HUES64 (cell line): Measurements from ENCODE around the gene BRCA1. TPM values are rescaled to one million over a fixed set of nuclear protein-coding genes. Genes with fewer than 3 reads are reported as not detected.
A peak's percentile ranks its signal among the peaks of the same experiment; 100 is the strongest.
"Not testable (repeated sequence)": the region's sequence is repeated elsewhere in the genome, so short reads cannot be mapped to it uniquely, and the experiment has no call there.

Experiments
- H3K27ac ChIP-seq: 2 replicates; pipeline ENCODE4 v1.7.0; 2013; ENCODE audit warnings: low read depth, low read length, inconsistent platforms
- H3K27me3 ChIP-seq: 2 replicates; pipeline ENCODE4 v1.6.1; 2013; ENCODE audit warnings: mild to moderate bottlenecking, low read length; ENCODE audit not compliant: insufficient read depth
- H3K36me3 ChIP-seq: 2 replicates; pipeline ENCODE4 v1.6.1; 2013; ENCODE audit warnings: mild to moderate bottlenecking, low read length; ENCODE audit not compliant: insufficient read depth
- H3K4me1 ChIP-seq: 2 replicates; pipeline ENCODE4 v1.6.1; 2013; ENCODE audit warnings: mild to moderate bottlenecking, low read length, moderate library complexity; ENCODE audit not compliant: insufficient read depth
- H3K4me3 ChIP-seq: 2 replicates; pipeline ENCODE4 v1.5.1; 2013; ENCODE audit warnings: mild to moderate bottlenecking, low read length, moderate library complexity
- H3K9ac ChIP-seq: 2 replicates; pipeline ENCODE4 v1.6.1; 2013; ENCODE audit warnings: mild to moderate bottlenecking, low read depth, low read length
- H3K9me3 ChIP-seq: 2 replicates; pipeline ENCODE4 v1.6.1; 2013; ENCODE audit warnings: low read depth, low read length; ENCODE audit not compliant: insufficient read depth
- WGBS: fragments of 150-250, 120-280 bp; methylation state at CpG from one replicate; pipeline ENCODE4 v1.1.7; 2013; ENCODE audit warnings: missing lambda C conversion rate; 5-methylcytosine and 5-hydroxymethylcytosine counted together
- polyA plus RNA-seq, 2 experiments: library from polyadenylated mRNA; stranded (reverse); fragments of 50-300 nt; gene quantifications; one replicate each; pipeline ENCODE4 v1.2.3, GENCODE V29; 2013

BRCA1 gene
- polyA plus RNA-seq (2013, experiment 1 of 2) = 31.9 TPM
- 32.8 TPM for polyA plus RNA-seq (2013, experiment 2 of 2)

DNA sequence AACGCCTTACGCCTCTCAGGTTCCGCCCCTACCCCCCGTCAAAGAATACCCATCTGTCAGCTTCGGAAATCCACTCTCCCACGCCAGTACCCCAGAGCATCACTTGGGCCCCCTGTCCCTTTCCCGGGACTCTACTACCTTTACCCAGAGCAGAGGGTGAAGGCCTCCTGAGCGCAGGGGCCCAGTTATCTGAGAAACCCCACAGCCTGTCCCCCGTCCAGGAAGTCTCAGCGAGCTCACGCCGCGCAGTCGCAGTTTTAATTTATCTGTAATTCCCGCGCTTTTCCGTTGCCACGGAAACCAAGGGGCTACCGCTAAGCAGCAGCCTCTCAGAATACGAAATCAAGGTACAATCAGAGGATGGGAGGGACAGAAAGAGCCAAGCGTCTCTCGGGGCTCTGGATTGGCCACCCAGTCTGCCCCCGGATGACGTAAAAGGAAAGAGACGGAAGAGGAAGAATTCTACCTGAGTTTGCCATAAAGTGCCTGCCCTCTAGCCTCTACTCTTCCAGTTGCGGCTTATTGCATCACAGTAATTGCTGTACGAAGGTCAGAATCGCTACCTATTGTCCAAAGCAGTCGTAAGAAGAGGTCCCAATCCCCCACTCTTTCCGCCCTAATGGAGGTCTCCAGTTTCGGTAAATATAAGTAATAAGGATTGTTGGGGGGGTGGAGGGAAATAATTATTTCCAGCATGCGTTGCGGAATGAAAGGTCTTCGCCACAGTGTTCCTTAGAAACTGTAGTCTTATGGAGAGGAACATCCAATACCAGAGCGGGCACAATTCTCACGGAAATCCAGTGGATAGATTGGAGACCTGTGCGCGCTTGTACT is at the start of gene BRCA1:
Gene BRCA1, minus strand, starts transcription at position 232 of the 834 bp plus-strand sequence. CDS start 1,268 bp downstream, outside the sequence.
- Histone ChIP-seq H3K27ac (peak within 1 kb of the TSS; percentile 80), H3K9me3 (no peaks in the 10 kb centered on the region), H3K27me3 (no peaks in the 10 kb centered on the region), H3K4me3 (peak within 1 kb of the TSS; percentile 85), H3K4me1 (peaks cover 5% of the 10 kb centered on the region), H3K9ac (peak within 1 kb of the TSS; percentile 83), H3K36me3 (peaks cover 16% of the 10 kb centered on the region)
- WGBS = 5% methylated on average over 38 of the region's 38 CpGs

GRCh38 chr17:43171586-43172487 is 46.7 kb upstream of the BRCA1 start:
- WGBS = 48% methylated on average over 12 of the region's 12 CpGs
- Histone ChIP-seq H3K36me3 (peaks cover 15% of the 10 kb centered on the region), H3K9me3 (no peaks in the 10 kb centered on the region), H3K27me3 (no peaks in the 10 kb centered on the region), H3K9ac (peak overlapping the region; percentile 65), H3K27ac (peak overlapping the region; percentile 56; the same call in 1 of the 2 replicates), H3K4me1 (peaks cover 7% of the 10 kb centered on the region; the same call in 1 of the 2 replicates), H3K4me3 (peak overlapping the region; percentile 71)

DNA sequence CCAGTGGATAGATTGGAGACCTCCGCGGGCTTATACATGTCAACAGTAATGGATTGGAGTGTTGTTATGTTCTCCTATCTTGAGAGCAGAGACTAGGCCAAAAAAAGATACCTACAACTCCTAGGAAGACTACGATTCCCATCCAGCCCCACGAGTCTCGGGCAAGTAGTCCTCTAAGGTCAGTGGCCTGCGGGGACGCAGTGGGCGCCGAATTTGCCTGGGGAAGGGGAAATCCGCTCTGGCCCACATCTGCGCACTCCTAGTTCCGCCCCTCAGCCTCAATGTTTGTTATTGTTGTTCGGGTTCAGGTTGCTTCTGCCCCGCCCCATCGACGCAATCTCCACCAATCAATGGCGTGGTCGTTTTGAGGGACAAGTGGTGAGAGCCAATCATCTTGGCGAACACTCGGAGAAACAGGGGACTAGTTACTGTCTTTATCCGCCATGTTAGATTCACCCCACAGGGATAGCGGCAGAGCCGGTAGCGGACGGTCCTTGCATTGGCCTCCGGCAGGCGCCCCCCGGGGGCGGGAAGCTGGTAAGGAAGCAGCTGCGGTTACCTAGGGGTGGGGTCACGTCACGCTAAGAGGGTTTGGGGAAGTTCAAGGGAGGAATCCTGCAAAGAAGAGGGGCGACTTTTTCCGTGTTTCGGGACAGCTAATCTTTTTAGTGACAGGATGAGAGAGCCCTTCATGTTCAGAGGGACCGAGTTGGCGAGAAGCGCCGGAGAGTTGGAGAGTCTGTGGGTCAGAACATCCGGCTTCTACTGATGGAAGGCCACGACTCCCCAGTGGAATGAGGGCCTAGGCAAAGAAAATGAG is 45.8 kb upstream of the BRCA1 start, which contains the start of gene NBR1:
Gene NBR1, plus strand, starts transcription at position 449 of the 820 bp plus-strand sequence. CDS start 4,586 bp downstream, outside the sequence.
- Histone ChIP-seq H3K4me1 (peaks cover 7% of the 10 kb centered on the region; the same call in 1 of the 2 replicates), H3K36me3 (peaks cover 6% of the 10 kb centered on the region), H3K27me3 (no peaks in the 10 kb centered on the region), H3K4me3 (peak within 1 kb of the TSS; percentile 71), H3K9me3 (no peaks in the 10 kb centered on the region), H3K9ac (peak within 1 kb of the TSS; percentile 70), H3K27ac (peak within 1 kb of the TSS; percentile 79)
- under 1% methylated on average over 41 of the region's 41 CpGs for WGBS

GRCh38 chr17:43170140-43170765 is 45.1 kb upstream of the BRCA1 start:
- Histone ChIP-seq H3K9ac (peak overlapping the region; percentile 70), H3K4me3 (peak overlapping the region; percentile 71), H3K4me1 (peaks cover 7% of the 10 kb centered on the region; the same call in 1 of the 2 replicates), H3K27ac (peak overlapping the region; percentile 79), H3K36me3 (no peaks in the 10 kb centered on the region; the same call in 1 of the 2 replicates), H3K9me3 (no peaks in the 10 kb centered on the region), H3K27me3 (no peaks in the 10 kb centered on the region)
- under 1% methylated on average over 26 of the region's 27 CpGs for WGBS

DNA sequence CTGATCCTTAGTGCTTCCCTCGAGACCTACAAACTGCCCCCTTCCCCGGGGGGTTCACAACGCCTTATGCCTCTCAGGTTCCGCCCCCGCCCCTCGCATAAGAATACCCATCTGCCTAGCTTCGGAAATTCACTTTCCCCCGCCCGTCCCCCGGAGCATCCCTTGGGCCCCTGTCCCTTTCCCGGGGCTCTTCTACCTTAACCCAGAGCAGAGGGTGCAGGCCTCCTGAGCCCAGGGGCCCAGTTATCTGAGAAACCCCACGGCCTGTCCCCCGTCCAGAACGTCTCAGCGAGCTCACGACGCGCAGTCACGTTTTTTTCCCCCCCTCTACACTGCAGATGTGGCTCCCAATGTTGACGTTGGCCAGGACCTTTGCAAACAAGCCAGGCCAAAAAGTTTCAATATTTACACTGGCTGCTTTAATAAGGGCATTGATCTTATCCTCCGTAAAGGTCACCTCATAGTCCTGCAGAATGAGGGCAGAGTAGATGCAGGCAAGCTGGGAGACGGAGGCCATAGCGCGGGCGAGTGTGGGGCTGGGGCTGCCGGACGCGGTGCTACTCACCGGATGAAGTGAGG is 44.5 kb upstream of the BRCA1 start:
- under 1% methylated on average over 29 of the region's 29 CpGs for WGBS
- H3K9me3 ChIP-seq = no peaks in the 10 kb centered on the region
- peak overlapping the region; percentile 66 for H3K9ac ChIP-seq
- peaks cover 7% of the 10 kb centered on the region; the same call in 1 of the 2 replicates for H3K4me1 ChIP-seq
- no peaks in the 10 kb centered on the region for H3K27me3 ChIP-seq
- H3K4me3 ChIP-seq = peak overlapping the region; percentile 71
- H3K27ac ChIP-seq = peak overlapping the region; percentile 72
- no peaks in the 10 kb centered on the region; the same call in 1 of the 2 replicates for H3K36me3 ChIP-seq

GRCh38 chr17:43165971-43166370 is 40.8 kb upstream of the BRCA1 start:
- not testable (repeated sequence) for H3K27me3 ChIP-seq, H3K36me3 ChIP-seq, H3K4me3 ChIP-seq

GRCh38 chr17:43159957-43160356 is 34.8 kb upstream of the BRCA1 start:
- H3K27ac ChIP-seq, H3K27me3 ChIP-seq, H3K4me3 ChIP-seq, H3K9me3 ChIP-seq, H3K4me1 ChIP-seq, H3K9ac ChIP-seq: not testable (repeated sequence)
- peaks cover 12% of the 10 kb centered on the region for H3K36me3 ChIP-seq
- 90% methylated on average over 8 of the region's 8 CpGs for WGBS

More at GRCh38 chr17:43165971-43166370, 40.8 kb upstream of the BRCA1 start:
- H3K4me1 ChIP-seq, H3K27ac ChIP-seq, H3K9me3 ChIP-seq, H3K9ac ChIP-seq: not testable (repeated sequence)

DNA sequence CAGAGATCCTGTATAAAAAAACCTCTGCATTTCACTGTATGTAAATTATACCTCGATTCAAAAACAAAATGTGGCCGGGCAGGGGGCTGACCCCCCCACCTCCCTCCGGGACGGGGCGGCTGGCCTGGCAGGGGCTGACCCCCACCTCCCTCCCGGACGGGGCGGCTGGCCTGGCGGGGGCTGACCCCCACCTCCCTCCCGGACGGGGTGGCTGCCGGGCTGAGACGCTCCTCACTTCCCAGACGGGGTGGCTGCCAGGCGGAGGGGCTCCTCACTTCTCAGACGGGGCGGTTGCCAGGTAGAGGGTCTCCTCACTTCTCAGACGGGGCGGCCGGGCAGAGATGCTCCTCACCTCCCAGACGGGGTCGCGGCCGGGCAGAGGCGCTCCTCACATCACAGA is 34.1 kb upstream of the BRCA1 start:
- not testable (repeated sequence) for H3K9ac ChIP-seq
- WGBS = 89% methylated on average over 23 of the region's 25 CpGs

DNA sequence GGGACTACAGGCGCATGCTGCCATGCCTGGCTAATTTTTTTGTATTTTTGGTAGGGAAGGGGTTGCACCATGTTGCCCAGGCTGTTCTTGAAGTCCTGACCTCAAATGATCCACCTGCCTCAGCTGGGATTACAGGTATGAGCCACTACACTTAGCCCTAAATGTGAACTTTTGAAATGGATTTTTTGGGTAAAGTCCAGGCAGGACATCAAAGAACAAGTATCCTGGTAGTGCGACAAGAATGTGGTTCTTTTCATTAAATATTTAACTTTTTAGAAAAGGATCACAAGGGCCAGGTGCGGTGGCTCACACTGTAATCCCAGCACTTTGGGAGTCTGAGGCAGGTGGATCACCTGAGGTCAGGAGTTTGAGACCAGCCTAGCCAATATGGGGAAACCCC is 30.5 kb upstream of the BRCA1 start:
- Histone ChIP-seq H3K9me3 (no peaks in the 10 kb centered on the region), H3K9ac (no peak overlapping the region), H3K4me3 (no peak overlapping the region), H3K4me1 (no peaks in the 10 kb centered on the region), H3K27ac (no peak overlapping the region), H3K36me3 (peaks cover 6% of the 10 kb centered on the region; the same call in 1 of the 2 replicates), H3K27me3 (no peaks in the 10 kb centered on the region)
- 96% methylated on average over 3 of the region's 3 CpGs for whole genome bisulfite sequencing

More for the DNA sequence above, 34.1 kb upstream of the BRCA1 start:
- H3K9me3 ChIP-seq, H3K4me3 ChIP-seq, H3K4me1 ChIP-seq, H3K27ac ChIP-seq, H3K36me3 ChIP-seq, H3K27me3 ChIP-seq: not testable (repeated sequence)
